Measurements from ENCODE around the gene HOXB5.

- TF ChIP-seq POLR2A (IDR thresholded peaks at IDR 0.05; ENCODE audit: borderline replicate concordance, extremely low read depth, insufficient read depth, insufficient read length): no peak
- TF ChIP-seq, protein P1, sequence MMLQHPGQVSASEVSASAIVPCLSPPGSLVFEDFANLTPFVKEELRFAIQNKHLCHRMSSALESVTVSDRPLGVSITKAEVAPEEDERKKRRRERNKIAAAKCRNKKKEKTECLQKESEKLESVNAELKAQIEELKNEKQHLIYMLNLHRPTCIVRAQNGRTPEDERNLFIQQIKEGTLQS (IDR thresholded peaks at IDR 0.05): no peak
- TF ChIP-seq CTCF (IDR thresholded peaks at IDR 0.05 in 2 of 3, conservative IDR thresholded peaks at IDR 0.05 in 1 of 3; ENCODE audit: borderline replicate concordance in 1 of 3, insufficient read depth in 1 of 3, low read depth in 2 of 3, low read length in 2 of 3): no peak
- TF ChIP-seq, protein P2, sequence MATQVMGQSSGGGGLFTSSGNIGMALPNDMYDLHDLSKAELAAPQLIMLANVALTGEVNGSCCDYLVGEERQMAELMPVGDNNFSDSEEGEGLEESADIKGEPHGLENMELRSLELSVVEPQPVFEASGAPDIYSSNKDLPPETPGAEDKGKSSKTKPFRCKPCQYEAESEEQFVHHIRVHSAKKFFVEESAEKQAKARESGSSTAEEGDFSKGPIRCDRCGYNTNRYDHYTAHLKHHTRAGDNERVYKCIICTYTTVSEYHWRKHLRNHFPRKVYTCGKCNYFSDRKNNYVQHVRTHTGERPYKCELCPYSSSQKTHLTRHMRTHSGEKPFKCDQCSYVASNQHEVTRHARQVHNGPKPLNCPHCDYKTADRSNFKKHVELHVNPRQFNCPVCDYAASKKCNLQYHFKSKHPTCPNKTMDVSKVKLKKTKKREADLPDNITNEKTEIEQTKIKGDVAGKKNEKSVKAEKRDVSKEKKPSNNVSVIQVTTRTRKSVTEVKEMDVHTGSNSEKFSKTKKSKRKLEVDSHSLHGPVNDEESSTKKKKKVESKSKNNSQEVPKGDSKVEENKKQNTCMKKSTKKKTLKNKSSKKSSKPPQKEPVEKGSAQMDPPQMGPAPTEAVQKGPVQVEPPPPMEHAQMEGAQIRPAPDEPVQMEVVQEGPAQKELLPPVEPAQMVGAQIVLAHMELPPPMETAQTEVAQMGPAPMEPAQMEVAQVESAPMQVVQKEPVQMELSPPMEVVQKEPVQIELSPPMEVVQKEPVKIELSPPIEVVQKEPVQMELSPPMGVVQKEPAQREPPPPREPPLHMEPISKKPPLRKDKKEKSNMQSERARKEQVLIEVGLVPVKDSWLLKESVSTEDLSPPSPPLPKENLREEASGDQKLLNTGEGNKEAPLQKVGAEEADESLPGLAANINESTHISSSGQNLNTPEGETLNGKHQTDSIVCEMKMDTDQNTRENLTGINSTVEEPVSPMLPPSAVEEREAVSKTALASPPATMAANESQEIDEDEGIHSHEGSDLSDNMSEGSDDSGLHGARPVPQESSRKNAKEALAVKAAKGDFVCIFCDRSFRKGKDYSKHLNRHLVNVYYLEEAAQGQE (IDR thresholded peaks at IDR 0.05; ENCODE audit: low read depth): no peak
- no peak for TF ChIP-seq YY1 (IDR thresholded peaks at IDR 0.05; ENCODE audit: extremely low read depth, insufficient replicate concordance, low read depth, low read length)
- no peak for TF ChIP-seq CBX3 (IDR thresholded peaks at IDR 0.05; ENCODE audit: low read depth)
- no peak for TF ChIP-seq EZH2 (IDR thresholded peaks at IDR 0.05)
- TF ChIP-seq POLR2AphosphoS5 (IDR thresholded peaks at IDR 0.05; ENCODE audit: low read depth, low read length): no peak
- TF ChIP-seq EGR1 (IDR thresholded peaks at IDR 0.05; ENCODE audit: low read depth): no peak
Measured at GRCh38 chr17:48616717-48617470, 23.3 kb upstream of the HOXB5 start.

Measured in HCT116 (cell line).